Measurements from ENCODE around the gene IL3.

DNA sequence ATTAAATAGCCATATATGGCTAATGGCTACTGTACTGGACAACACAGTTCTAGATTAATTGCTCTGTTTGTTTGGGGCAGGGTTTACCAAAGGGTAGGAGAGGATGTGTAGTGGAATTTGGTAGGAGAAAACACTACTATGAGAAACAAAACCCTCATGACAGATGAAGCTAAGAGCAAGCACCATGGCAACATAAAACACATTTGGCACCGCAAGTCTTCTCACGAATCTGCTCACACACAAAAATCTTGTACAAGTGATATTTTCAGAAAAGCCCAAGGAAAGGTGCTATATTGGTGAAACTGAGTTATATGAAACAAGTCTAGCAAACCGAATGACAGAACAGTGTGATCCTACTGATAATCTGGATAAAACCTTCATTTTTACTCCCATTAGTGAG, 51.7 kb downstream of the IL3 start:
- TF ChIP-seq POLR2A (IDR thresholded peaks at IDR 0.05) = no peak
- TF ChIP-seq, protein P1, sequence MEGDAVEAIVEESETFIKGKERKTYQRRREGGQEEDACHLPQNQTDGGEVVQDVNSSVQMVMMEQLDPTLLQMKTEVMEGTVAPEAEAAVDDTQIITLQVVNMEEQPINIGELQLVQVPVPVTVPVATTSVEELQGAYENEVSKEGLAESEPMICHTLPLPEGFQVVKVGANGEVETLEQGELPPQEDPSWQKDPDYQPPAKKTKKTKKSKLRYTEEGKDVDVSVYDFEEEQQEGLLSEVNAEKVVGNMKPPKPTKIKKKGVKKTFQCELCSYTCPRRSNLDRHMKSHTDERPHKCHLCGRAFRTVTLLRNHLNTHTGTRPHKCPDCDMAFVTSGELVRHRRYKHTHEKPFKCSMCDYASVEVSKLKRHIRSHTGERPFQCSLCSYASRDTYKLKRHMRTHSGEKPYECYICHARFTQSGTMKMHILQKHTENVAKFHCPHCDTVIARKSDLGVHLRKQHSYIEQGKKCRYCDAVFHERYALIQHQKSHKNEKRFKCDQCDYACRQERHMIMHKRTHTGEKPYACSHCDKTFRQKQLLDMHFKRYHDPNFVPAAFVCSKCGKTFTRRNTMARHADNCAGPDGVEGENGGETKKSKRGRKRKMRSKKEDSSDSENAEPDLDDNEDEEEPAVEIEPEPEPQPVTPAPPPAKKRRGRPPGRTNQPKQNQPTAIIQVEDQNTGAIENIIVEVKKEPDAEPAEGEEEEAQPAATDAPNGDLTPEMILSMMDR (IDR thresholded peaks at IDR 0.05) = no peak
- no peak for TF ChIP-seq POLR2AphosphoS5 (IDR thresholded peaks at IDR 0.05; ENCODE audit: insufficient read depth in 1 of 2, low read depth in 1 of 2)

Data from vagina (tissue), 2 donors.